NCI-H2227 (cell line): ENCODE results near the gene RGS3.

ENCODE experiments used
- DNase-seq: peaks from one replicate; lab custom pipeline; 2025; ENCODE audit not compliant: unreplicated experiment; lab: John Stamatoyannopoulos, UW

Gene RGS3

DNA sequence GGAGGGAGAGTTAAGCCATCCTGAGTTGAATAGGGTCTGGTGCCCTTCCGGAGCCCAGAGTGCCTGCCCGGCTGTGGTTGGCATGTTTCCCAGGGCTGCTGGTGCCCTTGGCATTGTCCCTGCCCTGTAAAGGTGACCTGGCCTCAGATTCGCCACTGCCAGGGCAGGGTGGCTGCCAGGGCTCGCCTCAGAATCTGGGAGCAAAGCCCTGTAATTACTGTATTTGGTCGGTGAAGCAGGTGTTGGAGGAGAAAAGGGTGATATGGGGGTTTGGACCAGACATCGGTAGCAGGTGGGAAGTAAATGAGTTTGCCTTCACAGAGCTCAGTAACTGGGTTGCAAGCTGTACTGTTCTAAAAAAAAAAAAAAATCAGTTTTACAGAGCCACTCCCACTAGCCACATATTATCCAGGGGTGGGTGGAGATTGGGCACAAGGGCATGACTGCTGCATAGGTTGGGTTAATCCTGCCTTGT, 47.6 kb downstream of the RGS3 start:
- DNase-seq: peak; percentile 14

GRCh38 chr9:113511856-113512761, 48.6 kb downstream of the RGS3 start:
- DNase-seq: no peak

DNA sequence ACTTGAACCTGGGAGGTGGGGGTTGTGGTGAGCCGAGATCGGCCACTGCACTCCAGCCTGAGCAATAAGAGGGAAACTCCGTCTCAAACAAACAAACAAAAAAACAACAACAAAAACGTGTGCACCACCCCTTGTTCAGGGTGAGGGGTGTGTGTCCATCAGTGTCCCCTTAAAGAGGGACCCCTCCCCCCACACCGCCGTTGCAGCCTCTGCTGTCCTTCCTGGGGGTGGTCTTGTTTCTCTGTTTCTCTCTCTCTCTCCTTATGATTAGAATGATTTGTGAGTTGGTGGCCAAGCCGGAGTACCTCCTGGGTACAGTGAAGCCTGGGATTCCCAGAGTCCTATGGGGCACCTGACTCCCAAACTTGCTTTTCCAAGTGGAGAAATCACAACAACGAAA, 49.6 kb downstream of the RGS3 start:
- DNase-seq: no peak

DNA sequence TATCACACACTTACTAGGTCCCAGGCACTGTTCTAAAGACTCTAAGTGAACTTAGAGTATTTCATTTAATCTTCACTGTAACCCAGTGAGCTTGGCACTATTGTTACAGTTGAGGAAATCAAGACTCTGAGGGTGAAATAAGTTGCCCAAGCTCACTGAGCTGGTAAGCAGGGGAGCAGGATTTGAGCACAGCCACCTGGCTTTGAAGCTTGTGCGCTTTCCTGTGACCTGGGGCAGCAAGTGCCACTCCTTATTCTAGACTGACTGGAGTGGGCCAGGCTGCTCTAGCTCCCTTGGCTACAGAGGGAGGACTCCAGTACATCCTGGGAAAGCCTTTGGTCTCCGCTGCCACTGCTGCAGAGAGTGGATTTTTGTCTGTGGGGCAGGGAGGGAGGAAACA, 50.0 kb downstream of the RGS3 start:
- no peak for DNase-seq

GRCh38 chr9:113514061-113514460, 50.5 kb downstream of the RGS3 start:
- no peak for DNase-seq

DNA sequence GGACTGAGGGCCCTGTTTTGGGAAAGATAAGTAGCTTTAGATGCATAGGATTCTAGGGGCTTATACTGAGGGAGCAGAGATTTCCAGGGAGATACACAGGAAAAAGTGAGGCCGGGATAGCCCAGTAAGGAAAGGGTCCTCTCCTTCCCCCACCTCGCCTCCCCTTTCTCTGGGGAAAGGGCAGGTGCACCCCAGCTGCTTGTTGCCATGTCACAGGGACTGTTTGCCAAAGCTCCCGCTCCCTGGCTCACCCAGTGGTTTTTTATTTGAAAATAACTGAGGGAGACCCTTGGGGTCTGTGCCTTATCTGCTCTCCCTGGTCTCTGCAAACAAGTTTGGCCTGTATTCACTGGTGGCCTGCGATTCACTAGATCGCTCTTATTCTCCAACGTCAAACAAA, 51.2 kb downstream of the RGS3 start:
- DNase-seq: no peak

DNA sequence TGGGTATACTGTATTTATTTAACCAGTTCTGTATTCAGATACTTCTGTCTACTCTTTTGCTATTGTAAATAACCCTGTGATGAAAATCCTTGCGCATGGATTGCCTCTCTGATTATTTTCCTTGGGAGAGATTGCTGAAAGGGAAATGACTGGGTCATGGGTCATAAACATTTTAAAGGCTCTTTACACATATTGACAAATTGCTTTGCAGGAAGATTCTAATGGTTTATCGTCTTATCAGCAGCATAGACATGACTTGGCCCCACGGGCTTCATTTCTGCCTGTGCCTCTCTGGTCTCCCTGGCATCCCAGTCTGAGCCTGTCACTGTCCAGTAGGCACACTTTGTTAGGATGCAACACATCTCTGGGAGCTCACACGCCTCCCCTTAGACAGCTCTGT, 52.3 kb downstream of the RGS3 start:
- no peak for DNase-seq

DNA sequence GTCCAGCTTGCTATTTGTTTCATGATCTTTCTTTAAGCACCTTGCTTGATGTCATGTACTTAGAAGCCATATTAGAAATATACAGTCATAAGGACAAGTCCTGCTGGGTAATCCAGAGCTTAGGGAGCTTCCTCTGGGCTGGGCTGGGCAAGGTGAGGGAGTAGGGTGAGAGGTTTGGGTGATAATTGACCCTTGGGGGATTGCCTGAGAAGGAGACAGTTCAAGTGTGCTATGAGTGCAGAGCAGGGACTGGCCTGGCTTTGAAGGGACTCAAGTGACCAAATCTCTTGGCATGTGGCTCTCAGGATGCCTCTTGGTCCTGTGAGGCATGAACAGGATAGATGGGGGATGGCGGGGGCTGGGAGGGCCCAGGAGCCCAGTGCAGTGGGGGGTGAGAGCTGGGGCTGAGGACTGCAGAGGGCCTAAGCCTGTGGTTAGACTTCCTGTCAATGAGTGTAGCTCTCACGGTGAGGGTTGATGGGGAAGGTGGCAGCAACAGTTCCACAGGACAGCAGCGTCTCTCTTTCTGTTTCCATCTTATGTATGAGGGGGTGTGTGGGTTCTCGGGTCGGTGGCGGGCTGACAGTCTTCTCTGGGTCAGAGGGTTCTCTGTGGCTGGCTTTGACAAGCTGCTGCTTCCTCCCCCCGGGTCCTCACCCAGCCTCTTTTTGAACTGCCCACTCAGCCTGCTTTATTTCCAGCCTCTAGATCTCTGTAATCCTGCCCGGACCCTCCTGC, 53.5 kb downstream of the RGS3 start:
- no peak for DNase-seq

- DNase-seq: no peak
These were observed 56.0 kb downstream of the RGS3 start for GRCh38 chr9:113519426-113520108.

DNA sequence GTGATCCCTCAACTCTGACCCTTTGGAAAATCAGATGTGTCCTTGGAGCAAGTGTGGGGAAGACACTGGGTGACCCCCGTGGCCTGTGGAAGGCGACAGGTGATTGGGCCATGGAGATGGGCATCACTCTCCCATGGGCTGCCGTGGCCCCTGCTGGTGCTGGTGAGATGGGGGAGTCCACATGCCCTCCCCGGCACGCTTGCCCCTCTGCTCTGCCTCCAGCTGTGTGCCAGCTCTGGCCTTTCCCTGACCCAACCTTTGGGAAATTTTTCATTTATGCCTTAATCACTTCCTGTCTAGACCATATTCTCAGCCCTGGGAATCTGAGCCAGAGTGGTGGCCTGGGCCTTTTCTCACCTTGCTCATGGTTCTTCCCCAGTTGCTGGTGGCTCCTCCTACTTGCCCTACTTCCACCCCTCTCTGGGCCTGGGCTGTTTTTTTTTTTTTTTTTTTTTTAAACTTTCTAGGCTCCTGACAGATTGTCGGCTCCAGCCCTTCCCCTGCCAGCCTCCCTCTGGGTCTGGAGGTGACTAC, 56.6 kb downstream of the RGS3 start:
- DNase-seq: no peak

- DNase-seq: no peak
These were observed 58.2 kb downstream of the RGS3 start for GRCh38 chr9:113521693-113522255.

DNA sequence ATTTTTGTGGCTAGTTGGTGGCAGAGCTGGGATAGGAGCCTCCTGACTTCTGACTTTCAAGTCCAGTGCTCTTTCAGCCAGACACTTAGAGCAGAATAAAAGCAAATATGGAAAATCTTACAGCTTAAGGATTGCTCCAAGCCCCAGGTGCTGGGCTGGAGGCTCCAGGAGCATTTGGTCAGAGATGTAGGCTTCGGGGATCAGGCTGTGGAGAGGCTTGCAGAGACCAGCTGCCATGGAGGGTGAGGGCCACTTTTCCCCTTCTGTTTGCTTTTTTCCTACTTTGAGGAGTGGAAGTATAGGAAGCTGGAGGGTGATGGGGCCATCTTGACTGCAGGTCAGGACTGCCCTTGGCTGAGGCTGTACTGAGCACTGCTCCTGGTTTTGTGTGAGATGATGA, 58.9 kb downstream of the RGS3 start:
- no peak for DNase-seq

GRCh38 chr9:113522858-113523257, 59.3 kb downstream of the RGS3 start:
- DNase-seq: no peak

GRCh38 chr9:113523421-113524141, 60.1 kb downstream of the RGS3 start:
- no peak for DNase-seq

- DNase-seq: no peak
These were observed 60.9 kb downstream of the RGS3 start for GRCh38 chr9:113524468-113524867.

GRCh38 chr9:113525205-113525604, 61.7 kb downstream of the RGS3 start:
- no peak for DNase-seq

GRCh38 chr9:113525831-113526230, 62.3 kb downstream of the RGS3 start:
- no peak for DNase-seq

DNA sequence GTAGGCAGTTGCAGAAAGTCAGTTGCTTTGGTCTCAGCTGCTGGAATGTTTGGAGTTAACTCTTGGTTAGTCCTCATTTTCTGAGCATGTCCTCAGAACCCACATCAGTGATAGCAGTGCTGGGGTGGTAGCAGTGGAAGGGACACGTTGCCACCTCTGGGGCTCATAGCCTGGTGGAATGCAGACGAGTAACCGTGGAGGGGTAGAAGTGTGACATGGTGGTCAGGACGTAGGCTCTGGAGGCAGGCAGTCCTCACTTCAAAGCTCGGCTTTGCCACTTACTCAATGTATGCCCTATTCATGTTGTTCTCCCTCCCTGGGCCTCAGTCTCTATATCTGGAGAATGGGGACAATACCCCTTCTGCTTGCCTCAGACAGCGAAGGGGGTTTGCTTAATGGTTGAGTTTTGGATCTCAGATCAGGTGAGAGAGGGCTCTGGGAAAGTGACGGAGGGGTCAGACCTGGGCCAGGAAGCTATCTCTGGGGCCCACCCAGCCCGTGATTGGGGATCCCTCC, 62.8 kb downstream of the RGS3 start:
- no peak for DNase-seq

GRCh38 chr9:113526841-113527240, 63.3 kb downstream of the RGS3 start:
- no peak for DNase-seq

- DNase-seq: no peak
These were observed 64.6 kb downstream of the RGS3 start for GRCh38 chr9:113528088-113528487.
